Endothelial cell of umbilical vein (primary cell): Measurements from ENCODE around the gene FBXO9. TPM values are rescaled to one million over a fixed set of nuclear protein-coding genes. Genes with fewer than 3 reads are reported as not detected.
A peak's percentile ranks its signal among the peaks of the same experiment; 100 is the strongest.

Source experiments
- BruUV-seq: library from RNA; stranded (reverse); fragments of 400-500 nt; replicated peaks from 2 replicates; lab custom pipeline; 2021; lab: Mats Ljungman, UMichigan
- CTCF ChIA-PET: fragments of 300-600, 350-600 bp; sonication (Branson Sonifier 250); formaldehyde crosslinking; loops from one replicate; lab custom pipeline; 2021; ENCODE audit warnings: antibody characterized with exemption, inconsistent platforms; lab: Charles Lee
- POLR2A ChIA-PET: fragments of 300-600, 350-600 bp; sonication (Branson Sonifier 250); formaldehyde crosslinking; loops from one replicate; lab custom pipeline; 2021; ENCODE audit warnings: antibody characterized with exemption, inconsistent platforms; lab: Charles Lee
- DNase-seq: peaks from one replicate; pipeline ENCODE4 v3.0.0-alpha.2; 2011; ENCODE audit warnings: low read depth, low spot score
- FAIRE-seq: peaks from 2 replicates; lab custom pipeline; 2011; peaks lifted over from hg19 to GRCh38; lab: Jason Lieb, UNC
- H2AFZ ChIP-seq: 2 replicates; pipeline ENCODE4 v1.6.0; 2012; ENCODE audit warnings: low read depth, low read length, control low read depth, inconsistent platforms
- H3K27ac ChIP-seq: 2 replicates; pipeline ENCODE4 v1.5.1; 2011; ENCODE audit warnings: low read depth, mild to moderate bottlenecking, control low read depth, low read length, moderate library complexity; ENCODE audit not compliant: insufficient read depth
- H3K27me3 ChIP-seq, 2 experiments: 2 replicates each; pipeline versions ENCODE4 v1.6.0 to v1.6.1; 2011; ENCODE audit warnings: low read length in 2 of 2, mixed read lengths in 1 of 2; ENCODE audit not compliant: control insufficient read depth in 2 of 2, insufficient read depth in 2 of 2
- H3K36me3 ChIP-seq, 2 experiments: 2 replicates in 1 of 2; 3 replicates in 1 of 2; pipeline ENCODE4 v1.5.1; 2011; ENCODE audit warnings: low read length in 2 of 2, mild to moderate bottlenecking in 1 of 2, moderate library complexity in 1 of 2; ENCODE audit not compliant: control insufficient read depth in 2 of 2, insufficient read depth in 2 of 2; ENCODE audit errors: extremely low read depth in 1 of 2
- H3K4me1 ChIP-seq: 3 replicates; pipeline ENCODE4 v1.5.1; 2011; ENCODE audit warnings: mild to moderate bottlenecking, low read length; ENCODE audit not compliant: control insufficient read depth, insufficient read depth; ENCODE audit errors: extremely low read depth
- H3K4me2 ChIP-seq: 2 replicates; pipeline ENCODE4 v1.6.1; 2011; ENCODE audit warnings: low read length, control low read depth, mixed read lengths; ENCODE audit not compliant: insufficient read depth
- H3K4me3 ChIP-seq, 3 experiments: fragments of 200-600 bp in 1 of 3; sonication (generic), shearing (Covaris generic) in 1 of 3; replicated peaks in 1 of 3; 2 replicates each; pipeline ENCODE4 v1.5.1; 2011 to 2016; ENCODE audit warnings: control low read depth in 3 of 3, low read length in 3 of 3, mild to moderate bottlenecking in 2 of 3, inconsistent platforms in 1 of 3, low read depth in 1 of 3, moderate library complexity in 1 of 3; ENCODE audit not compliant: insufficient read depth in 1 of 3
- H3K79me2 ChIP-seq: 2 replicates; pipeline ENCODE4 v1.6.0; 2012; ENCODE audit warnings: low read length, inconsistent platforms; ENCODE audit not compliant: control insufficient read depth, insufficient read depth
- H3K9ac ChIP-seq: replicated peaks from 2 replicates; pipeline ENCODE3; 2011; ENCODE audit warnings: low read length, control low read depth; ENCODE audit not compliant: insufficient read depth; ENCODE audit errors: extremely low read depth
- H3K9me1 ChIP-seq: replicated peaks from 3 replicates; pipeline ENCODE4 v1.6.0; 2011; ENCODE audit warnings: mild to moderate bottlenecking, low read length; ENCODE audit not compliant: control insufficient read depth, insufficient read depth; ENCODE audit errors: extremely low read depth
- H3K9me3 ChIP-seq: replicated peaks from 2 replicates; pipeline ENCODE4 v1.5.1; 2012; ENCODE audit warnings: low read length, inconsistent platforms; ENCODE audit not compliant: control insufficient read depth, insufficient read depth
- H4K20me1 ChIP-seq: replicated peaks from 2 replicates; pipeline ENCODE3; 2011; ENCODE audit warnings: mild to moderate bottlenecking, low read length; ENCODE audit not compliant: control insufficient read depth, insufficient read depth; ENCODE audit errors: extremely low read depth
- CTCF ChIP-seq, 2 donors: IDR thresholded peaks; 1 replicate in 1 of 2; 2 replicates in 1 of 2; pipeline ENCODE4 v1.5.1; 2011; ENCODE audit warnings: low read length in 2 of 2, mild to moderate bottlenecking in 2 of 2, moderate library complexity in 2 of 2, control low read depth in 1 of 2, inconsistent platforms in 1 of 2, low read depth in 1 of 2; ENCODE audit not compliant: insufficient read depth in 1 of 2; ENCODE audit errors: extremely low read depth in 1 of 2
- FOS ChIP-seq: IDR thresholded peaks from 2 replicates; pipeline ENCODE4 v1.6.1; 2011; ENCODE audit warnings: mild to moderate bottlenecking, low read length, moderate library complexity, borderline replicate concordance; ENCODE audit not compliant: insufficient read depth
- JUN ChIP-seq: IDR thresholded peaks from 2 replicates; pipeline ENCODE4 v1.6.1; 2011; ENCODE audit warnings: borderline replicate concordance, low read depth; ENCODE audit not compliant: insufficient read length, insufficient read depth
- MYC ChIP-seq: IDR thresholded peaks from one replicate; pipeline ENCODE4 v1.6.1; 2011; ENCODE audit warnings: mild to moderate bottlenecking, low read depth, low read length
- POLR2A ChIP-seq: IDR thresholded peaks from 2 replicates; pipeline ENCODE4 v1.6.1; 2012; ENCODE audit warnings: low read depth, mild to moderate bottlenecking, control low read depth, low read length
- POLR2AphosphoS5 ChIP-seq: IDR thresholded peaks from 2 replicates; pipeline ENCODE4 v1.6.1; 2012; ENCODE audit warnings: low read depth, mild to moderate bottlenecking, control low read depth, low read length, moderate library complexity; ENCODE audit not compliant: insufficient read depth
- dilution Hi-C: fragments of 300-500 bp; cut with MboI; formaldehyde crosslinking; loops from one replicate; pipeline ENCODE4 v1.15.0; 2019; ENCODE audit warnings: low sequenced_read_pairs; ENCODE audit not compliant: extremely low pct_ligation_motif_present
- intact Hi-C: fragments of 100-400 bp; cut with micrococcal nuclease; formaldehyde crosslinking; loops from one replicate; pipeline ENCODE4 v1.10.0; 2022
- polyA plus RNA-seq, 4 experiments: library from polyadenylated mRNA; depleted of rRNA in 3 of 4; stranded (reverse) in 3 of 4; unstranded in 1 of 4; fragments of >200 nt; gene quantifications; 2 replicates each; pipeline versions ENCODE4 v1.2.1 to v1.2.3, GENCODE V29; 2011 to 2012; ENCODE audit warnings: missing spikeins in 1 of 4
- total RNA-seq: library from RNA; stranded (reverse); gene quantifications from 2 replicates; pipeline ENCODE4 v1.2.3, GENCODE V29; 2021

FBXO9 gene
- total and polyA plus RNA-seq, 2 donors (not counting 3 experiments of a cell fraction or from before 2014, with no cell fraction given): 48.1 to 58.9 TPM

DNA sequence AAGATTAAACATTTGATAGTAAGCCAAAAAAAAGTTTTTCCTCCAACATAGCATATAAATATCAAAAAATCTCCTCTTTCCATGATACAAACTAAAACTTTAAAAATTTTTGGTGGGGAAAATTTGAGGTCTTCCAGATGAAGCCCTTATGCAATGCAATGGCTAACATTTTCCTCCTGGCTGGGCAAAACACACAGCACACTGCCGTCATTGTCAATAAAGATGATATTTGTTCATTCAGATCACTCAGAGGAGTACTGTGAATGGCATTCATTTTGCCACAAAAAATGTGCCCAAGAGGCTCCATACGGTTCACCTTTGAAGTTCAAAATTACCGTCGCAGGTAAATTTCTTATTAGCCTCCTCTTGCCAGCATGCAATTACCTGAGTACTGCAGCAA, 33.9 kb upstream of the FBXO9 start:
- H3K36me3 ChIP-seq: no peaks in the 10 kb centered on the region
- no peaks in the 10 kb centered on the region for H3K27me3 ChIP-seq
- dilution Hi-C loops (no loop called here), intact Hi-C loops (no loop called here)
- H3K9me1 ChIP-seq: no peaks in the 10 kb centered on the region
- H3K79me2 ChIP-seq: no peaks in the 10 kb centered on the region
- no peak overlapping the region for H3K9ac ChIP-seq
- DNase-seq (no peak), FAIRE-seq (no peak)
- H4K20me1 ChIP-seq: no peaks in the 10 kb centered on the region
- ChIA-PET POLR2A (no interaction called here), CTCF (interaction anchor here (1.1 to 3.0 kb wide), 2 partner anchors 11 to 35 kb away, joined by 3 to 12 read pairs; no protein-coding TSS in a partner anchor)
- H3K9me3 ChIP-seq: no peaks in the 10 kb centered on the region
- no peak overlapping the region for H2AFZ ChIP-seq
- TF ChIP-seq MYC (no peak), FOS (no peak), JUN (no peak), POLR2A (no peak)
- H3K4me3 ChIP-seq: no peak overlapping the region
- H3K27ac ChIP-seq: no peak overlapping the region
- H3K4me2 ChIP-seq: no peak overlapping the region
- peaks cover 17% of the 10 kb centered on the region for H3K4me1 ChIP-seq
- no TSS peak for BruUV-seq

GRCh38 chr6:53032849-53033248, 32.4 kb upstream of the FBXO9 start:
- H3K4me3 ChIP-seq: no peak overlapping the region
- DNase-seq: peak; percentile 22

More at GRCh38 chr6:53032849-53033248, 32.4 kb upstream of the FBXO9 start:
- POLR2A ChIA-PET: interaction anchor here (1.5 kb wide), 1 partner anchor 9 kb away, joined by 3 read pairs; no protein-coding TSS in a partner anchor
- H3K4me2 ChIP-seq: no peak overlapping the region
- no peaks in the 10 kb centered on the region for H3K9me1 ChIP-seq
- BruUV-seq: no TSS peak
- FAIRE-seq: no peak
- no peak overlapping the region for H2AFZ ChIP-seq
- CTCF ChIA-PET: interaction anchor here (1.5 to 3.0 kb wide), 3 partner anchors 10 to 37 kb away, joined by 3 to 17 read pairs (median 12); partner anchors contain the start of gene GSTA4
- H3K9me3 ChIP-seq: no peaks in the 10 kb centered on the region
- no peaks in the 10 kb centered on the region for H3K79me2 ChIP-seq
- H3K36me3 ChIP-seq: no peaks in the 10 kb centered on the region
- peaks cover 17% of the 10 kb centered on the region for H3K4me1 ChIP-seq
- intact Hi-C loops: no loop called here
- H4K20me1 ChIP-seq: no peaks in the 10 kb centered on the region
- H3K9ac ChIP-seq: no peak overlapping the region
- dilution Hi-C loops: no loop called here
- no peaks in the 10 kb centered on the region for H3K27me3 ChIP-seq
- TF ChIP-seq FOS (no peak), MYC (no peak), POLR2AphosphoS5 (no peak), CTCF (IDR thresholded peaks at IDR 0.05; ENCODE audit: extremely low read depth in 1 of 2, insufficient read depth in 1 of 2, low read depth in 1 of 2, low read length in 2 of 2) (no peak), JUN (no peak)
- H3K27ac ChIP-seq: no peak overlapping the region
